Measurements from ENCODE around the gene SMPD3.

SMPD3 gene

DNA sequence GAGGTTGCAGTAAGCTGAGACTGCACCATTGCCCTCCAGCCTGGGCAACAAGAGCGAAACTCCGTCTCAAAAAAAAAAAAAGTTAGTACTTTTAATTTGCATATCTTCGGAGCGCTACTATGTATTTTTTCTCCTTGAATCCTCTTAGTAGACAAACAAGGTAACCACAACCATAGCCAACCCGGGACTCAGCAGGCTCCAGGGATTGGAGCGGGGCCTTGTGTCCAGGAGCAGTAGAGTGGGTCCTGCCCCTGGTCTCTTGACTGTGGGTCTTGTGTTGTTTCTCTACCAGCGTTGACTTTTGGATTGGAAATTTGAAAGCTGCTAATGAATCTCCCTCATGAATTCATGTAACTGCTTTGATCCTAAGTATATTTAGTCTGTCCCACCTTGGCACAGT, 105.2 kb downstream of the SMPD3 start:
- DNase-seq (ENCODE audit: low read depth in 1 of 2, low spot score in 1 of 2): no peak

- DNase-seq (ENCODE audit: low read depth in 1 of 2, low spot score in 1 of 2): no peak
Observed at GRCh38 chr16:68342620-68343019, 105.7 kb downstream of the SMPD3 start.

DNA sequence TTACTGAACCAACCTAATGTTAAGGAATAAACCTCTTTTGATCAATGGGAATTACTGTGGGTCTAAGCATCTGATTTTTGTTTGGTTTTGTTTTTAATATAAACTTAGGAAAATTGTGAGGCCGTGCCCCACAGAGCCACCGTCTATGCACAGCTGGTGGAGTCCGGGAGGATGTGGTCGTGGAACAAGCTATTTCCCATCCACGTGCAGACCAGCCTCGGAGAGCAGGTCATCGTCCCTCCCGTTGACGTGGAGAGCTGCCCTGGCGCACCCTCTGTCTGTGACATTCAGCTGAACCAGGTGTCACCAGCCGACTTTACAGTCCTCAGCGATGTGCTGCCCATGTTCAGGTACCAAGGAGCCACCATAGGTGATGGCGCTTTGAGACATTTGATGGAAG, 109.1 kb downstream of the SMPD3 start:
- no peak for DNase-seq (ENCODE audit: low read depth in 1 of 2, low spot score in 1 of 2)

GRCh38 chr16:68338326-68339119, 109.8 kb downstream of the SMPD3 start:
- DNase-seq (ENCODE audit: low read depth in 1 of 2, low spot score in 1 of 2): no peak

DNA sequence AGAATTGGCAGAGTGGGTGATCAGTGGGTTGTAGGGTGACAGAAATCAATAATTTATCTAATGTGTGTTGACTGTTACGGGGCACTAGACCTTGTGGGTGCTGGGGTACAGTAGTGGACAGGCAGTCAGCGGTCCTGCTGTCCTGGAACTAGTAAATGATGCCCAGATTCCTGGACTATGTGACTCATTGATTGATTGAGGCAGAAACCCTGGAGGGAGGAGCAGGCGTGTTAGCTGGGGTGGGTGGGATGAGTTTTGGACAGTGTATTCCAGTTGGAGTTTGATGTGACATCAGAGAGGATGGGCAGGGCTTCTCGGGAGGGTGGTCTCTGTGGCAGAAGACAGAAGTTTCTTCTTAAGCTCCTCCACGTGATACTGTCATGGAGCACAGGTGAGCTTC, 113.1 kb downstream of the SMPD3 start:
- no peak for DNase-seq (ENCODE audit: low read depth in 1 of 2, low spot score in 1 of 2)

GRCh38 chr16:68332411-68333121, 115.7 kb downstream of the SMPD3 start:
- no peak for DNase-seq (ENCODE audit: low read depth in 1 of 2, low spot score in 1 of 2)

GRCh38 chr16:68331879-68332410, 116.4 kb downstream of the SMPD3 start:
- DNase-seq (ENCODE audit: low read depth in 1 of 2, low spot score in 1 of 2): no peak

DNA sequence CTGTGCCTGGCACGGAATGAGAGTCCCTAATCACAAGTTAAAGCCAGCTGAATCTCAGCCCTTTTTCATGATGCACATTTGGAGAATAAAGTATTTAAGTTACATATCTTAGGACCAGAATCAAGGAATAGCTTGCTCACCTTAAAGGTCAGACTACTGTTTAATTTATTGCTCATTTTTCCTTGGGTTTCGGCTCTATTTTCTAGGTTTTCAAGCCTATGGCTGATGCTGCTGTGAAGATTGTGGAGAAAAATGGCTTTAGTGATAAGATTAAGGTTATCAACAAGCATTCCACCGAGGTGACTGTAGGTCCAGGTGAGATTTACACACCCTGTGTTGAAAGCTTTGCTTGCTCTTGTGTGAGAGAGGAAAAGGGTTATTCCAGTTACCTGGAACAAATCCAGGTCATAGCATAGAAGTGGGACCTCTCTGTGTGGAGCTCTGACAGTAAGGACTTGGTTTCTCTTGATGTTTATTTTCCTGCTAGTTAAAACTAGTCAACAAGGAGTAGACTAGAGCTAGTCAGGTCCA, 119.4 kb downstream of the SMPD3 start:
- DNase-seq (ENCODE audit: low read depth in 1 of 2, low spot score in 1 of 2): no peak

DNA sequence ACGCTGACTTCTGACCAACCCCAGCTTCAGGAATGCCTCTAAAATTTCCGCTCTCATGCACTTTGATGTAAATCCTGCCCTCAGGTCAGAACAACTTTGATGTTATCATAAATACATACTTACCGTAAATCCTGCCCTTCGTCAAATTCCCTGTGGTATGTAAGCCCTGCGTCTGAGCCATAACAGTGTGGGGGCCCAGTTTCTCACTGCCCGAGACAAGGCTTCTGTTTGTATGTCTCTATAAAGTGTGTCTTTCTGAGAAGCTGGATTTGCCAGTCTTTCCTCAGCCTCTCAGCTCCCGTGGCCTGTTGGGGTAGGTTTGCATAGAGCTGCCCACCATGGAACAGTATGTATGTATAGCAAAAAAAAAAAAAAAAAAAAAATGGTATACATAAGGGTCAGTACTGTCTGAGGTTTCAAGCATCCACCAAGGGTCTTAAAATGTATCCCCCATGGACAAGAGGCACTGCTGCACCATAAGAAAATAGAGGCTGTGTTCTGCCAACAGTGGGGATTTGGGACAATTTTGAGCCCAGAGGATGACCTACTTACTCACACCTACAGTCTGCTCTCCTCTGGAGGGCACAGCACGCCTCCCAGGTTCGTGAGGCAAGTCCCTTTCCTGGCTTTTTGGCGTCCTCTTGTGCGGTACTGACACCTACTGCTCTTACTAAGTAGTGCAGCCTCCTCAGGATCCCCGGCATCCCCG, 120.0 kb downstream of the SMPD3 start:
- peak; percentile 47 to 76 for DNase-seq (ENCODE audit: low read depth in 1 of 2, low spot score in 1 of 2)

DNA sequence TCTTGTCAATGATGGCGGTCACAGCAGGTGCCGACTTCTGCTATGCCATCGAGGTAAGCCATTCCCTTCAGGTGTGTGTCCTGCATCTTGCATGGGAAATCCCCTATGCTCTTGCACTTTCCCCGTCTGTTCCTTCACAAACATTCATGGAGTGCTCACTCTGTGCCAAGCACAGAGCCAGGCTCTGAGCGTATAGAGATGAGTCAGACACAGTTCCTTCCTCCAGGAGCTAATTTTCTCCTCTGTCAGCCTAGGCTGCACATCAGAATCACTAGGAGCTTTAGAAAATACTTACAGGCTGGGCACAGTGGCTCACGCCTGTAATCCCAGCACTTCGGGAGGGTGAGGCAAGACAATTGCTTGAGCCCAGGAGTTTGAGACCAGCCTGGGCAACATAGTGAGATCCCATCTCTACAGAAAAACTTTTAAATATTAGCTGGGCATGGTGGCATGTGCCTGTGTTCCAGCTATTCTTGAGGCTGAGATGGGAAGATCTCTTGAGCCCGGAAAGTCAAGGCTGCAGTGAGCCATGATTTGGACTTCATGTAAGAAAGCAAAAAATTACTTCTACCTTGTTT, 123.4 kb downstream of the SMPD3 start:
- no peak for DNase-seq (ENCODE audit: low read depth in 1 of 2, low spot score in 1 of 2)

DNA sequence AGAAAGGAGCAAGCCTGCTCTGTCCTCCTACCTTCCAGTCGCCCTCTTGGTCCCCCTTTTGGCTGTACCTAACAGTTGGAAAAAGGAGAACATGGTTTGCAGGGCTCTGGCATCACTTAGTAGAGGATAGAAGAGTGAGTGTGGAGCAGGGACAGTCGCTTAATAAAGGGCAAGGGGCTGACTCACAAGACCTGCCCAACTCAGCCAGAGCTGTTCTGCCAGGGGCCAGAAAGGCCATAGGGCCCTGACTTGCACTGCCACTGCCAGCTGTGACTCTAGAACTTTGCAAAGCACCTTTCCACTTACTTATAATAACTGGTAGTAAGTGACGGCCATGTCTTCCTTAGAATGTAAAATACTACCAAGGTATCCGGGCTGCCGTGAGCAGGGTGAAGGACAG, 124.0 kb downstream of the SMPD3 start:
- DNase-seq (ENCODE audit: low read depth in 1 of 2, low spot score in 1 of 2): no peak

DNA sequence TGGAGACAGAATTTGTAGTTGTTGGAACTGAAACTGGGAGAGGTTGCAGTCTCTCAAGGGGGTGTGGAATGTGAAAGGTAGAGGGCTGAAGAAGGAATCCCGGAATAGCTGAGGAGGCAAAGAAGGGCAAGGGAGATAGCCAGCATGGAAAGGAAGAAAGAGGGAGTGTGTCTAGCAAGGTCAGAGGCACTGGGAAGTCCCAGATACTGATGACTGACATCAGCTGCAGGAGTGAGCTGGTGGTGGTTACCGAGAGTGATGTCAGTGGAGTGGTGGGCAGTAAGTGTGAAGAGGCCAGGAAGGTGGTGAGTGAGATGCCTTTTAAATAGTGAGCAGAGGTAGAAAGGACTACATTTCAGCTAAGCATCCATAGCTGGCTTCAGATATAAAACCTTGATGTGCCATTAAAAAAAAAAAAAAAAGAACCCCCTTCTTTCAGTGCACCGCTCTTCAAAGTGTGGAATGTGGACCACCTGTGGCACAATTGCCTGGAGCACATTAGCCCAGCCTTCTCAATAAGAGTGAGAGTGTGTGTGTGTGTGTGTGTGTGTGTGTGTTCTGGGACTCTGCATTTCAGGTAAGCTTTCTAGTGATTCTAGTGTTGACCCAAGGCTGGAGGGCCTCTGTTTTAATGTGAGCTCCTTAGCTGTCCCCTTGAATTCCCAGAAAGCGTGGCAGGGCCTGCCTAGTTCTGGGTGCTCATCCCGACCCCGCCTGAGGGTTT, 129.0 kb downstream of the SMPD3 start:
- peak in 1 of 2 donors; percentile 28 for DNase-seq (ENCODE audit: low read depth in 1 of 2, low spot score in 1 of 2)

DNA sequence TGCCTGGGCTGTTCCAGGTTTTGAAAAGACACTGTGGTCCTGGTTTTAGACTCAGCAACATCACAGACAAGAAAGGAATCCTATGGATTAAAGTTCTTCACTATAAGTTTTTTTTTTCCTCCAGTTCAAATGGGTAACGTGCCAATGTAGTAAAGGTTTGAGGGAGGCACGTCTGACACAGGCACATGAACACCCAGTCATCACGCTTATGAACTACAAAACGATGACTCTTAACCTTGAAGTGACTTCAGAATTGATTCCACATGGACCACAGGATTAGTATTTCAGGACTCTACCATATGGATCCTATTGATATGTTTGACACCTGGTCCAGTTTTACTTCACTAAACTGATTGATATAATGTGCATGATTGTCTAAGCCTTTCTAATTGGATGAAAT, 135.2 kb downstream of the SMPD3 start:
- no peak for DNase-seq (ENCODE audit: low read depth in 1 of 2, low spot score in 1 of 2)

DNA sequence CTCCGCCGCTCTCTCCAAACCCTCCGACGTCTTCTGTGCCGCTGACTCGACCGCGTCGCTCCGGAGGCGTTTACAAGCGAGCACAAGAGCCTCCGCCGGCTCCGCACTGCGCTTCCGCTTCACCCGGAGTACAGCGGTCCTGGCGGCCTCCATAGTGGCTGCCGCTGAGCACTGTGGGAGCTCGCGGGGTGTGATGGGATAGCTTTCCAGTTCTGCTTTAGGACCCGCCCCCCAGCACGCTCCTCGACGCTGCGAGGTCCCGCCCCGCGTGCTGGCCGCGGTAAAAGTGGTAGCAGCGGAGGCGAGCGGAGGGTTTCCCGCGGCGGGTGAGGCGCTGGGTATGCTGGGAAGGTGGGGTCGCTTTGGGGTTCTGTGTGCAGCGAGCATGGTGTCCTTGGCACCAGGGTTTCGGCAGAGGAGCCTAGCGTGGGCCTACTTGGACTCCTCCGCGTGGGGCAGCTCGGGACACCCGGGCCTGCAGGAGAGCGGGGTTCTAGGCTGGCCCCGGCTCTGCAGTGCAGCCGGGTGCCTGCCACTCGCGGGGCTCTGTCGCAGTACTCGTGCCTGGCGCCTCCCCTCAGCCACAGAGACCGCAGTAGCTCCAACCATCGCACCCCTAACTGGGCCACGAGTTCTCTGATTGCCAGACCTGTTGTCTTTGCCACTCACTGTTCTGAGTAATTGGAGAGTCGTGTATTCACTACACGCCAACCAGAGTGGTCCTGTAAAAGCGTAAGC, 137.4 kb downstream of the SMPD3 start, which contains the start of the genes PRMT7 and SLC7A6OS:
Gene PRMT7 (plus strand): TSS at position 246 of the 738 bp plus-strand sequence. CDS start 4,961 bp downstream, outside the sequence.
Gene SLC7A6OS (minus strand): TSS at position 173 of the 738 bp plus-strand sequence. CDS start 20 bp downstream, at position 153.
- DNase-seq (ENCODE audit: low read depth in 1 of 2, low spot score in 1 of 2): peak; percentile 70 to 90

GRCh38 chr16:68310437-68310773, 137.9 kb downstream of the SMPD3 start:
- DNase-seq (ENCODE audit: low read depth in 1 of 2, low spot score in 1 of 2): no peak

DNA sequence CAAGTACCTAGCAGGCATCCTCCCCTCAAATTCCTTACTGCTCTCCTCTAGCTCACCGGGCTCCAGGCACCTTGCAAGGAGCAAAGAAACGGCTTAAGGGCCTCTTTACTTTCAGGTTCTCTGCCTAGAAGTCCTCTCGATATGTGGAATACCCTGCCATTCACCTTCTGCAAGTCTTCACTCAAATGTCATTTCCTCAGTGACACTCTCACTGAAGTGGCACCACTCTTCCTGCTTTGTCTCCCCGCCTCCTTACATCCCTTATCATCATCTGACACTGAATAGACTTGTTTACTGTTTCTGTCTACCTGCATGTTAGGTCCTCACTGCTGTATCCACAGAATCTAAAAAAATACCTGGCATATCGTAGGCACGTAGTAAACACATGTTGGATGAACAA, 138.5 kb downstream of the SMPD3 start:
- DNase-seq (ENCODE audit: low read depth in 1 of 2, low spot score in 1 of 2): no peak
